Activated CD4-positive, alpha-beta T cell treated with anti-CD3 and anti-CD28 coated beads, Interleukin-2, amount 10 ng/mL, durations not matched to agents 24 days and 14 days (primary cell): ENCODE measurements around the gene KRTAP5-6. TPM values are rescaled to one million over a fixed set of nuclear protein-coding genes. Genes with fewer than 3 reads are reported as not detected.
A peak's percentile ranks its signal among the peaks of the same experiment; 100 is the strongest.

Experiments used
- DNase-seq: peaks from one replicate; pipeline ENCODE4 v3.0.0; 2022
- H3K27ac Mint-ChIP-seq: one replicate; pipeline ENCODE4 v1.8.0; 2022; ENCODE audit warnings: mild to moderate bottlenecking, mixed read lengths
- H3K27me3 Mint-ChIP-seq: one replicate; pipeline ENCODE4 v1.8.0; 2022; ENCODE audit warnings: mixed read lengths
- H3K36me3 Mint-ChIP-seq: one replicate; pipeline ENCODE4 v1.8.0; 2022; ENCODE audit warnings: low read depth, mild to moderate bottlenecking, mixed read lengths
- H3K4me1 Mint-ChIP-seq: one replicate; pipeline ENCODE4 v1.8.0; 2021; ENCODE audit warnings: mixed read lengths
- H3K4me3 Mint-ChIP-seq: one replicate; pipeline ENCODE4 v1.8.0; 2022; ENCODE audit warnings: mild to moderate bottlenecking, moderate library complexity, mixed read lengths
- H3K9me3 Mint-ChIP-seq: one replicate; pipeline ENCODE4 v1.8.0; 2021; ENCODE audit warnings: mixed read lengths
- intact Hi-C: fragments of 100-400 bp; cut with micrococcal nuclease; formaldehyde crosslinking; loops from one replicate; pipeline ENCODE4 v1.15.1; 2023
- total RNA-seq: library from RNA; stranded (reverse); gene quantifications from 2 replicates; pipeline ENCODE4 v1.2.3, GENCODE V29; 2022

KRTAP5-6 gene
- total RNA-seq, 1 donor from 2014 or later: not detected

DNA sequence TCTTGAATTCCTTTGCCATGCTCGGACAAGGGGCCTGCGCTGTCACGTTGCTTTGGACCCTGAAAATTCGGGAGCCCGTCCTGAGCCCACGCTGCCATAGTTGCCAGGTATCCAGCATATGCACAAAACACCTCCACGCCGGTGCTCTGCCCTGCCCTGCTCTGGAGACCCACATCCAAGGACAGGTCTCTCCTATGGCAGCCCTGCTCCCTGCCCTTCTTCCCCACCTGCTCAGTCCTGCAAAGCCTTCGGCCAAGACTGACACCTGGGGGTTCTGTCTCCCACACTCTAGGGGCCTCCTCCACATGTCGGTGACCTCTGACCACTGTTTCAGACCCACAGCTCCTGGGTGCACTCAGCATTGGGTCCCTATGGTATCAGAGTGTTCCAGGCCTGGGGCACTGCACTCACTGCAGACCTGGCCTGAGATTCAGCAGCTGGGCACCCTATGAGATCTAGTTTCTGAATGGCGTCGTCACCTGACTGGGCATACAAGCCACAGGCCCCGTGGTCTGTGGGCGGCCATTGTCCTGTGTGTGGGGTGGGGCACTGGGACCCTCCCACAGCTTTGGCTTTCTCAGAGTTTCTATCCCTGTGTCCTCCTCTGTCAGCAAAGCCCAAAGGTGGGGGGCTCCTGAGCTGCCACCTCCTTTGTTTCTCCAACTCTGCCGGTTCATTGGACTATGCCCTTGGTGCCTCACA lies 2.0 kb upstream of the KRTAP5-6 start:
- peaks cover 5% of the 10 kb centered on the region for H3K4me1 Mint-ChIP-seq
- H3K9me3 Mint-ChIP-seq: no peaks in the 10 kb centered on the region
- no peak overlapping the region for H3K4me3 Mint-ChIP-seq
- no peak for DNase-seq
- H3K27ac Mint-ChIP-seq: no peak overlapping the region
- no peaks in the 10 kb centered on the region for H3K36me3 Mint-ChIP-seq
- H3K27me3 Mint-ChIP-seq: peaks cover 15% of the 10 kb centered on the region
- intact Hi-C loops: loop anchor here (1.0 to 5.0 kb wide), 2 partner anchors 43 to 137 kb away; no protein-coding TSS in a partner anchor

DNA sequence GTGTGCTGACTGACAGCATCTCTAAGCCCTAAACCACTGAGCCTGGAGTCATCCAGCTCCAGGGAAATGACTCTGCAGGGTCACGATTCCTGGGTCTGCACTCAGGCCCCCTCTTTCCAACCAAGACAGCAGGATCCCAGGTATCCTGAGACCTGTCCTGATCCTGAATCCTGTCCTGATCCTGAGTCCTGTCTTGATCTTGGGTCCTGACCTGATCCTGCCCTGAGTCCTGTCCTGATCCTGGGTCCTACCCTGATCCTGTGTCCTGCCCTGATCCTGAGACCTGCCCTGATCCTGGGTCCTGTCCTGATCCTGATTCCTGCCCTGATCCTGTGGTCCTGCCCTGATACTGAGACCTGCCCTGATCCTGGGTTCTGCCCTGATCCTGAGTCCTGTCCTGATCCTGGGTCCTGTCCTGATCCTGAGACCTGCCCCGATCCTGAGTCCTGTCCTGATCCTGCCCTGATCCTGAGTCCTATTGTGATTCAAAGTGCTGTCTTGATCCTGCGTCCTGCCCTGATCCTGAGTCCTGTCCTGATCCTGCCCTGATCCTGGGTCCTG lies 1.4 kb upstream of the KRTAP5-6 start:
- Mint-ChIP-seq H3K4me3 (no peak overlapping the region), H3K9me3 (no peaks in the 10 kb centered on the region), H3K27me3 (peaks cover 13% of the 10 kb centered on the region), H3K36me3 (no peaks in the 10 kb centered on the region), H3K27ac (no peak overlapping the region), H3K4me1 (peaks cover 5% of the 10 kb centered on the region)
- intact Hi-C loops: no loop called here
- DNase-seq: no peak

DNA sequence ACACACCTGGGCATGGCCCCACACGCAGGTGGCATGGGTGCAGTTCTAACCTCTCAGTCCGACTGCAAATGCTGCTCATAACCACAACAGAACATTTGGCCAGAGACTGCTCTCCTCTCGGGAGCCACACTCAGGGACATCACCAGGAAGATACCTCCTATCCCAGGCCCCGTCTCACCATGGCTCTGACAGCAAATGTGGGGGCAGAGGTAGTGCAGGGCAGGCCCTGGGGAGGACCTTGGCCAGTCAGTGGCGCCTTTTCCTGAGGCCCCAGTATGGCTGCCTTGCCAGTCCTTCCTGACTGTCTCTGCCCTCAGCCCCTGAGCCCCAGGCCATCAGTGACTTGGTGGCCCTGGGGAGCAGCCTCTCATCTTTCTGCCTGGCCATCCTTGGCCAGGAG lies 2.8 kb downstream of the KRTAP5-6 start:
- no peak for DNase-seq
- Mint-ChIP-seq H3K27me3 (peaks cover 10% of the 10 kb centered on the region), H3K36me3 (no peaks in the 10 kb centered on the region), H3K27ac (no peak overlapping the region), H3K4me1 (peaks cover 6% of the 10 kb centered on the region), H3K4me3 (no peak overlapping the region), H3K9me3 (peaks cover 11% of the 10 kb centered on the region)
- intact Hi-C loops: no loop called here

DNA sequence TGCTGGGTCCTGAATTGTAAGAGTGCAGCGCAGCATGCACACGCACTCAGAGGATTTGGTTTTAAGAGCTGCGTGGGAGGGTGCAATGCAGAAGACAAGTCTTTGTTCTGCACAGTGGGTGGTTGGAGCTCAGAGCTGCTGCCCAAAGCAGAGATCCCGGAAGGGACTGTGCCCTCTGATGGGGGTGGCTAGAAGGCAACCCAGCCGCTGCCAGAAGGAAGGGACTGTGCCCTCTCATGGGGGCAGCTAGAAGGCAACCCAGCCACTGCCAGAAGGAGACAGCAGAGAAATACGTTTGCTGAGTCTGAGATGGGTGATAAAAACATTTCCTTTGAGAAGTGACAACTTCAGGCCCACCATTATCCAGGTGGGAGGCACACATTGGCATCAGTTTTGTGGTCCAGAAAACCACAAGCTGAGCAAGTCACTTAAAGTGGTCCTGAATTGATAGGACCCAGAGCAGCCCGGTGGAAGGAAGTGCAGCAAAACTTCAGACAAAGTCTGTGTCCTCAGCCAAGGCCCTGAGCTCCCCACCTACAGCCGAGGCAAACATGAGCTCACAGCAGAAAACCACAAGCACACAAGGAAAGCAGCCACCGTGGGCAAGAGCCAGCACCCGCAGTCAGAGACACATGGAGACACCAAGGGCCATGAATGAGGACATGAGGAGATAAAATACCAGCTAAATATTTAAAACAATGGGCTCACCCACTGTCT lies 4.3 kb downstream of the KRTAP5-6 start:
- H3K4me3 Mint-ChIP-seq: no peak overlapping the region
- H3K27ac Mint-ChIP-seq: peak overlapping the region; percentile 57
- H3K9me3 Mint-ChIP-seq: peaks cover 11% of the 10 kb centered on the region
- peaks cover 6% of the 10 kb centered on the region for H3K4me1 Mint-ChIP-seq
- intact Hi-C loops: no loop called here
- peaks cover 5% of the 10 kb centered on the region for H3K27me3 Mint-ChIP-seq
- DNase-seq: no peak
- H3K36me3 Mint-ChIP-seq: no peaks in the 10 kb centered on the region

DNA sequence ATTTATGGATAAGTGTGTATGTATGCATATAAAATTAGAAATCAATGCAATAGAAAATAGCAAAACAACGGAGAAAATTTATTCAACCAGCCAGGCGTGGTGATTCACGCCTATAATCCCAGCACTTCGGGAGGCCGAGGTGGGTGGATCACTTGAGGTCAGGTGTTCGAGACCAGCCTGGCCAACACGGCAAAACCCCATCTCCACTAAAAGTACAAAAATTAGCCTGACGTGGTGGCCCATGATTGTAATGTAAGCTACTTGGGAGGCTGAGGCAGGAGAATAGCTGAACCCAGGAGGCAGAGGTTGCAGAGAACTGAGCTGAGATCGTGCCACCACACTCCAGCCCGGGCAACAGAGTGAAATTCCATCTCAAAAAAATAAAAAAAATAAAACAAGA lies 5.5 kb downstream of the KRTAP5-6 start:
- intact Hi-C loops: no loop called here
- peaks cover 6% of the 10 kb centered on the region for H3K4me1 Mint-ChIP-seq

DNA sequence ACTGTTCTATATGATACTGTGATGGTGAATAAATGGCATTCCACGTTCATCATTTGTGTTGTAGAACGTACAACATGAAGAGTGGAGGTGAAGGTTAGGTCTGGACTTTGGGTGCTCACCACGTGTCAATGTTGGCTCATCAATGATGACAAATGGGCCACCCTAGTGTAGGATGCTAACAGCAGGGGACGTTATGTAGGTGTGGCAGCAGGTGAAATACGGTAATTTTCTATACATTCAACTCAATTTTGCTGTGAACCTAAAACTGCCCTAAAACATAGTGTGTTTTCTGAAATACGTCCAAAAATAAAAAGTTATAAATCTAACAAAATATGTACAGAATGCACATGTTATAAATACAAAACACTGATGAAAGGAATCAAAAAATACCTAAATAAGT lies 6.2 kb downstream of the KRTAP5-6 start:
- H3K4me1 Mint-ChIP-seq: peaks cover 6% of the 10 kb centered on the region
- no peak overlapping the region for H3K27ac Mint-ChIP-seq
- H3K4me3 Mint-ChIP-seq: no peak overlapping the region
- peaks cover 11% of the 10 kb centered on the region for H3K9me3 Mint-ChIP-seq
- no peaks in the 10 kb centered on the region for H3K36me3 Mint-ChIP-seq
- intact Hi-C loops: no loop called here
- no peak for DNase-seq
- peaks cover 7% of the 10 kb centered on the region for H3K27me3 Mint-ChIP-seq

More for the DNA sequence above, 5.5 kb downstream of the KRTAP5-6 start:
- Mint-ChIP-seq H3K27me3 (peaks cover 6% of the 10 kb centered on the region), H3K4me3 (no peak overlapping the region), H3K27ac (no peak overlapping the region), H3K9me3 (peaks cover 11% of the 10 kb centered on the region), H3K36me3 (no peaks in the 10 kb centered on the region)
- DNase-seq: no peak

DNA sequence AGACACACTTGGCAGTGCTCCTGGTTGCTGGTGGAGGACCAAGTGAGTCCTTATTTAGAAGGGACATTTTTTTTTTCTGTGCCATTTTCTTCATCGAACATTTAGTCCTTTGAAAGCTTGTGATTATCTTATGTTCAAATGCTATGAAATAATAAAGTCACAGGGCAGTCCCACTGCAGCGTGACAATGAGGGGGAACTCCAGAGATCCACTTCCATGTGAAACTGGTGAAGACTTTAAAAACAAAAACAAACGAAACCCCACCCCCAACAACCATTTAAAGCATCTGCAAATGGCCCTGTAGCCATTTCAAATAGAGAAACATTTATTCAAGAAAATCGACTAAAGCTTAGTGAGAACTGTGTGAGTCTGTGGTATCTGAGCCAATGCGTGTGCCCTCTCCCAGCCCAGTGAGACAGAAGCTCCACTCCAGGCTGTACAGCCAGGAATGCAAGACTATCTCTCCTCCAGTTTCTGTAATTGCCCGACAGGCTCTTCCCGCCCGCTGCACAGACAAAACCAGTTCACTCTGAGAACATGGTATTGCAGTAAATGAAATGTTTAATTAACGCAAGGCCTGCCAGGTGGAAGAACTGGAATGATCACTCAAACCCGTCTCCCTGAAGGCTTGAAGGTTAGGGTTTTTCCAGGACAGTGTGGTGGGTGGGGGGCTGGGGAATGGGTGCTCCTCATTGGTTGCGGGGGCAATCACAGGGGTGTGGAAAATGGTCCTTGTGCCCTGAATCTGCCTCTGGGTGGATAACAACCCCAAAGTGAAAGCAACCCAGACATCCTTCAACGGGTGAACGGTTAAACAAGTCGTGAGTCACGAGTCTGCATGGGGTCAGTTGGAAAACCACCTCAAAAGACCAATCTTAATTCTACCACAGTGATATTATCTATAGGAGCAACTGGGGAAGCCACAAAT lies 8.4 kb downstream of the KRTAP5-6 start:
- Mint-ChIP-seq H3K27me3 (peaks cover 12% of the 10 kb centered on the region), H3K36me3 (no peaks in the 10 kb centered on the region), H3K4me3 (no peak overlapping the region), H3K27ac (no peak overlapping the region), H3K9me3 (peaks cover 11% of the 10 kb centered on the region), H3K4me1 (peaks cover 6% of the 10 kb centered on the region)
- intact Hi-C loops: no loop called here
- DNase-seq: no peak

DNA sequence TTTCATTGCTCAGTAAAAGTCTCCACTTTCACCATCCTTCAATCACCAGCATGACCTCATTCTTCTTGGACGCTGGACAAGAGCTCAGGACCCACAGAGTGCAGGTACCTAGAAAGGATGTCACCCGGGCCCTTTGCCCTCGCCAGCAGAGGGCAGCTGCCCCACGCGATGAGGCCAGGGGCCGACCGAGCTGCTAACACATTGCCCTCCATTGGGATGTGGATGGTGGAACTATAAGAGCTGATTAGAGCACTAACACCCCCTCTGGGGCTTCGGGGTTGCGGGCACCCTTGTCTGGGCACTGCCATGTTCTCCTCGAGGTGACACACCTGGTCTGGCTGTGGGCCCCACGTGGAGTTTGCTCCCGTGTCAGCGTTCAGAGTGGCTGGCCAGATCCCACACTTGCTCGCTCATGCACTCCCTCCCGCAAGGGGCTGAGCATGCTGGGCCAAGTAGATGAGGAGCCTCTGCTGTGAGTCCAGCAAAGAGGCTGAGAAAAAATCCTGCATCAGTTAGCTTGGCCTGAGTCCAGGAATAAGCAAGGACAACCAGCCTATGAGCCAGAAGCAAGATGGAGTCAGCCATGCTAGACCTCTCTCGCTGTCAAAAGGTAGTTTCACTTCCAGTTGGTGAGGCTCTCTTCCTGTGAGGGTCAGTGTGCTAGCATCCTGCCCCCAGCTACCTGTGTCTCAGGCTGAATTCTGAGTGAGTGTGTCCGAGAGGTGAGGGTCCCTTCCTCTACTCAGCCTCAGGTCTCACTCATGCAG lies 9.8 kb downstream of the KRTAP5-6 start:
- peaks cover 4% of the 10 kb centered on the region for H3K9me3 Mint-ChIP-seq
- intact Hi-C loops: no loop called here
- H3K27ac Mint-ChIP-seq: no peak overlapping the region
- no peaks in the 10 kb centered on the region for H3K4me1 Mint-ChIP-seq
- no peak overlapping the region for H3K4me3 Mint-ChIP-seq
- peaks cover 13% of the 10 kb centered on the region for H3K27me3 Mint-ChIP-seq
- H3K36me3 Mint-ChIP-seq: no peaks in the 10 kb centered on the region
- peak; percentile 72 for DNase-seq

DNA sequence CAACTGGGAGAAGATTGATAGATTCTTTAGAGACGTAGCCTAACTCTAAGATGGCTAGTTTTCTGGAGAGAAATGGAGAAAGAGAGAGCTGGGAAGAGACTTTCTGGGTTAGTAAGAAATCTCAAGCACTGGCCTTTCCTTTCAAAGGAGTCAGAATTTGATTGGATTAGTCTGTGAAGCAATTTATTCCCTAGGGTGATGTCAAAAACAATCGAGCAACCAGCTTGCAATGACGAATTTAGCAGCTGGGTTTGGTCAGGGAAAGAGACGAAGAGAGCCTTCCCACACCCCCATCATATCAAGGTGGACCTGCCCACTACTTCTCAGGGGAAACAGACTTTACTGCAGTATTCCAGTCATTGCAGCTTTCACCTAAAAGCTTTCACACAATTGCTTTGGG lies 10.8 kb downstream of the KRTAP5-6 start:
- Mint-ChIP-seq H3K36me3 (no peaks in the 10 kb centered on the region), H3K4me1 (no peaks in the 10 kb centered on the region), H3K27ac (no peak overlapping the region), H3K9me3 (no peaks in the 10 kb centered on the region), H3K4me3 (no peak overlapping the region), H3K27me3 (peaks cover 13% of the 10 kb centered on the region)
- intact Hi-C loops: no loop called here
- DNase-seq: no peak

DNA sequence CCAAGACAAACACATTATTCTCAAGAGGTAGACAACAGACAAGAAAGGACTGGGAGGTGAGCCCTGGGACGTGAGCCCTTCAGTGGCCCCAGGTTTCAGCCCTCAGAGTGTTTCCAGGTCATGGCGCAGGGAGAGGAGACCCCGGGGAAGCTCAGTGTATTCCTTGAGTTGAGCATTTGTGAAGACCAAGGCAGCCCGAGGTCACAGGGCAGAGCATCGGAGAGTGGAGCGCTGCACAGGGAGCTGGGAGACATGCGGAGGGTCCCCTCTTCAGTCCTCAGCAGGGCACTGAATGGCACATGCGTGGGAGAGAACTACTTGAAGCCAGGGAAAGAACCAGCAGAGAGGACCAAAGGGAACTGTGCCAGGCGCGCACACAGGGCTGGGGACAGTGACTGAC lies 11.7 kb downstream of the KRTAP5-6 start:
- Mint-ChIP-seq H3K9me3 (no peaks in the 10 kb centered on the region), H3K27ac (no peak overlapping the region), H3K27me3 (peaks cover 12% of the 10 kb centered on the region), H3K36me3 (no peaks in the 10 kb centered on the region), H3K4me3 (no peak overlapping the region), H3K4me1 (no peaks in the 10 kb centered on the region)
- no peak for DNase-seq
- intact Hi-C loops: no loop called here

DNA sequence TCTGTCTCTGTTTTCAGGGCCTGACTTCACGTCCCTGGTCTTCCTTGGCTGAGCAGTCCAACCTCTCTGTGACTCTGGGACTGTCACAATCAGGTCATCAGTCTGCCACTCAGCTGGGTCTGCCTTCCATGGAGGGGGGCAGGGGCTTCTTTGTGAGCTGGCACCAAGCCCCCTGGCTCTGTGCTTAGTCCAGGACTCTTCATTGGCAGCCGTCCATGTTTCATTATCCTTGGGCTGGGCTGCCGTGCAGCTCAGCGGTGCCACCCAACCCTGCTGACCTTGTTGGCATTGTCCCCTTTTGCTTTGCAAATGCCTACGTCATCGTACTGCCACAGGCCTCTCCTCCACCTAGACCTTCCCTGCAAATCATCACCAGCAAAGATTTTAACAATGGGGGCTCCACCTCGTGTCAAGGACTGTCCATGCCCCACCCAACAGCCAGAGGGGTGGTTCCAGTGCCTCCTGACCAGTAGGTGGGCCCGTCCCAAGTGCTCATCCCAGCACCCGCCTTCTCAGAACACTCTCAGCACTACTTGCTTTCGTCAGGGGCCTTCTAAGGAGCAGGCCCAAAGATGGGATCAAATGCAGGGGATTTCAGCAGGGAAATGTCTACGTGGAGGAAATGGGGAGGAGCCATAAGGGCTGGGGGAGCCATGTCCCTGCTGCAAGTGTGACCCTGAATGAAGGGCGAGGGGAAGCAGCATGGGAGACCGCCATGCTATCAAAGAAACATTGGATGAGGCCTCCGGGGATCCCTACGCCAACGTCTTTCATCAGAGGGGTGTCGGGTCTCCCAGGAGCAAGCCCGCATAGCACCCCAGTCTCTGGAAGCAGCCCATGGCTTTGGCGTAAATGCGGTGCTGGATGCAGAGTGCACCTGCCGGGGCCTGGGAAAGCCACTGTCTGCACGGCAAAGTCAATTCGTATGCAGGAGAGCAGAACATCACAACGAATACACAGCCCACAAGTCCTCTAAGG lies 18.2 kb downstream of the KRTAP5-6 start:
- Mint-ChIP-seq H3K27ac (no peak overlapping the region), H3K36me3 (no peaks in the 10 kb centered on the region), H3K9me3 (no peaks in the 10 kb centered on the region), H3K27me3 (peaks cover 3% of the 10 kb centered on the region), H3K4me3 (no peak overlapping the region), H3K4me1 (no peaks in the 10 kb centered on the region)
- intact Hi-C loops: no loop called here
- DNase-seq: no peak

DNA sequence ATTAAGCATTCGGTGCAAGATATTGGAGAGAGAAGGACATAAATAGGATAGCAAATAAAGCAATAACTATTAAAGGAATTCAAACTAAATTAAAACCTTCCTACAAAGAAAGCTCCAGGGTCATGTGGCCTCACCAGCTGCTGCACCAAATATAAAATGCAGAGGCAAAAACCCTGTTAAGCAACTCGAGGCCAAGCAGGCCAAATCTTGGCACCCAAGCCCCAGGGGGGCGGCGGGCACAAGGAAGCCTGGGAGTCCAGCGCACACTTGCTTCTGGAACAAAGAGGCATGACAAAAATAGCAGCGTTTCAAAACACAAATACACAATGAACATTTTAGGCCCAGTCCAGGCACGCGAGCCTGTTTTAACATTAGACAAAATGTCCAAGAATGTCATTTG lies 20.8 kb downstream of the KRTAP5-6 start:
- no peak for DNase-seq
- Mint-ChIP-seq H3K27ac (no peak overlapping the region), H3K9me3 (no peaks in the 10 kb centered on the region), H3K4me1 (no peaks in the 10 kb centered on the region), H3K4me3 (no peak overlapping the region), H3K36me3 (no peaks in the 10 kb centered on the region), H3K27me3 (no peaks in the 10 kb centered on the region)
- intact Hi-C loops: no loop called here
